Measurements from ENCODE around the gene PARP8. TPM values are rescaled to one million over a fixed set of nuclear protein-coding genes. Genes with fewer than 3 reads are reported as not detected.

PARP8 gene
- polyA plus RNA-seq, 1 donor (not counting 4 experiments of a cell fraction or from before 2014, with no cell fraction given): 29.1 TPM

DNA sequence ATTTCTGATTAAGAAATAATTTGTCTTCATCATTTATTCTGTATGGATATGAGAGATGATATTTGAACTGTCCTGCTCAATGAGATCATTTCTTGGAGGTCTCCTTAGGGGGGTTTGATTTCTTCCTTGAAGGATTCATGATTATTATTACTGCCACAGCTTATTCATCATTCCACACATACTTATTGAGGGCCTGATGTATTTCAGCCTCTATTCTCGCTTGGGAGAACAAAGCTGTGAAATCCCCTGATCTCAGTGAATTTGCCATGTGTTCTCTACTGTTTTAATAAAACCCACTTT is 36.9 kb downstream of the PARP8 start:
- Histone ChIP-seq H3K4me3 (ENCODE audit: control insufficient read depth in 2 of 3, extremely low read depth in 1 of 3, insufficient read depth in 2 of 3, low read depth in 1 of 3, low read length in 3 of 3) (no peak overlapping the region), H3K9me3 (ENCODE audit: control insufficient read depth, low read depth, low read length) (no peaks in the 10 kb centered on the region), H3K4me2 (ENCODE audit: control insufficient read depth, extremely low read depth, insufficient read depth, low read depth, low read length) (no peak overlapping the region), H2AFZ (ENCODE audit: control insufficient read depth, low read length) (no peak overlapping the region), H4K20me1 (ENCODE audit: control insufficient read depth, extremely low read depth, insufficient read depth, low read length) (no peaks in the 10 kb centered on the region), H3K4me1 (ENCODE audit: control insufficient read depth, extremely low read depth, insufficient read depth, low read length) (peaks cover 5% of the 10 kb centered on the region), H3K36me3 (ENCODE audit: control insufficient read depth in 2 of 2, extremely low read depth in 1 of 2, insufficient read depth in 2 of 2, low read length in 2 of 2) (no peaks in the 10 kb centered on the region), H3K27ac (ENCODE audit: control insufficient read depth, insufficient read depth, low read length) (no peak overlapping the region), H3K9me1 (ENCODE audit: control insufficient read depth, extremely low read depth, insufficient read depth, low read length) (no peaks in the 10 kb centered on the region), H3K79me2 (ENCODE audit: control insufficient read depth, insufficient read depth, low read length) (peaks cover 36% of the 10 kb centered on the region), H3K27me3 (ENCODE audit: control insufficient read depth, extremely low read depth, insufficient read depth, low read length) (no peaks in the 10 kb centered on the region), H3K9ac (ENCODE audit: control insufficient read depth, extremely low read depth, insufficient read depth, low read length) (no peak overlapping the region)
- no peak for FAIRE-seq
- no peak for DNase-seq (ENCODE audit: low read depth, low spot score)
- dilution Hi-C loops (cut with MboI; ENCODE audit: extremely low pct_ligation_motif_present, low sequenced_read_pairs): no loop called here
- TF ChIP-seq EZH2 (IDR thresholded peaks at IDR 0.05; ENCODE audit: low read length): no peak
- TF ChIP-seq, protein P1, sequence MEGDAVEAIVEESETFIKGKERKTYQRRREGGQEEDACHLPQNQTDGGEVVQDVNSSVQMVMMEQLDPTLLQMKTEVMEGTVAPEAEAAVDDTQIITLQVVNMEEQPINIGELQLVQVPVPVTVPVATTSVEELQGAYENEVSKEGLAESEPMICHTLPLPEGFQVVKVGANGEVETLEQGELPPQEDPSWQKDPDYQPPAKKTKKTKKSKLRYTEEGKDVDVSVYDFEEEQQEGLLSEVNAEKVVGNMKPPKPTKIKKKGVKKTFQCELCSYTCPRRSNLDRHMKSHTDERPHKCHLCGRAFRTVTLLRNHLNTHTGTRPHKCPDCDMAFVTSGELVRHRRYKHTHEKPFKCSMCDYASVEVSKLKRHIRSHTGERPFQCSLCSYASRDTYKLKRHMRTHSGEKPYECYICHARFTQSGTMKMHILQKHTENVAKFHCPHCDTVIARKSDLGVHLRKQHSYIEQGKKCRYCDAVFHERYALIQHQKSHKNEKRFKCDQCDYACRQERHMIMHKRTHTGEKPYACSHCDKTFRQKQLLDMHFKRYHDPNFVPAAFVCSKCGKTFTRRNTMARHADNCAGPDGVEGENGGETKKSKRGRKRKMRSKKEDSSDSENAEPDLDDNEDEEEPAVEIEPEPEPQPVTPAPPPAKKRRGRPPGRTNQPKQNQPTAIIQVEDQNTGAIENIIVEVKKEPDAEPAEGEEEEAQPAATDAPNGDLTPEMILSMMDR (optimal IDR thresholded peaks at IDR 0.05 in 1 of 3, IDR thresholded peaks at IDR 0.05 in 1 of 3, conservative IDR thresholded peaks at IDR 0.05 in 1 of 3; ENCODE audit: extremely low read depth in 1 of 3, insufficient read depth in 2 of 3, low read length in 3 of 3): no peak

- FAIRE-seq (no peak), DNase-seq (ENCODE audit: low read depth, low spot score) (no peak)
- dilution Hi-C loops (cut with MboI; ENCODE audit: extremely low pct_ligation_motif_present, low sequenced_read_pairs): no loop called here
- no peak overlapping the region for H3K4me2 ChIP-seq (ENCODE audit: control insufficient read depth, extremely low read depth, insufficient read depth, low read depth, low read length)
- no peaks in the 10 kb centered on the region for H3K9me3 ChIP-seq (ENCODE audit: control insufficient read depth, low read depth, low read length)
- H3K27me3 ChIP-seq (ENCODE audit: control insufficient read depth, extremely low read depth, insufficient read depth, low read length): no peaks in the 10 kb centered on the region
- no peak overlapping the region for H3K4me3 ChIP-seq (ENCODE audit: control insufficient read depth in 2 of 3, extremely low read depth in 1 of 3, insufficient read depth in 2 of 3, low read depth in 1 of 3, low read length in 3 of 3)
- no peak for TF ChIP-seq EZH2 (IDR thresholded peaks at IDR 0.05; ENCODE audit: low read length)
- TF ChIP-seq, protein P1 (optimal IDR thresholded peaks at IDR 0.05 in 1 of 3, IDR thresholded peaks at IDR 0.05 in 1 of 3, conservative IDR thresholded peaks at IDR 0.05 in 1 of 3; ENCODE audit: extremely low read depth in 1 of 3, insufficient read depth in 2 of 3, low read length in 3 of 3): no peak
- H2AFZ ChIP-seq (ENCODE audit: control insufficient read depth, low read length): no peak overlapping the region
- no peaks in the 10 kb centered on the region for H3K9me1 ChIP-seq (ENCODE audit: control insufficient read depth, extremely low read depth, insufficient read depth, low read length)
- peaks cover 5% of the 10 kb centered on the region for H3K4me1 ChIP-seq (ENCODE audit: control insufficient read depth, extremely low read depth, insufficient read depth, low read length)
- peaks cover 28% of the 10 kb centered on the region for H3K79me2 ChIP-seq (ENCODE audit: control insufficient read depth, insufficient read depth, low read length)
- H3K27ac ChIP-seq (ENCODE audit: control insufficient read depth, insufficient read depth, low read length): no peak overlapping the region
- no peak overlapping the region for H3K9ac ChIP-seq (ENCODE audit: control insufficient read depth, extremely low read depth, insufficient read depth, low read length)
- no peaks in the 10 kb centered on the region for H4K20me1 ChIP-seq (ENCODE audit: control insufficient read depth, extremely low read depth, insufficient read depth, low read length)
- no peaks in the 10 kb centered on the region for H3K36me3 ChIP-seq (ENCODE audit: control insufficient read depth in 2 of 2, extremely low read depth in 1 of 2, insufficient read depth in 2 of 2, low read length in 2 of 2)
Measured at GRCh38 chr5:50704730-50705129, 38.3 kb downstream of the PARP8 start.
